ENCODE results near the gene SCML2. TPM values are rescaled to one million over a fixed set of nuclear protein-coding genes. Genes with fewer than 3 reads are reported as not detected.

Gene SCML2
- polyA plus RNA-seq, 2 of the 4 experiments (the other 2 are of a cell fraction), result 8.0 to 13.9 TPM

- WGBS (ENCODE audit: missing lambda C conversion rate), result 55% methylated on average over 4 of the region's 4 CpGs
- H3K27ac ChIP-seq, result no peak overlapping the region
- no peak for DNase-seq (ENCODE audit: low read depth in 1 of 2, low spot score in 1 of 2)
- H3K4me3 ChIP-seq, result no peak overlapping the region
- TF ChIP-seq POLR2A (IDR thresholded peaks at IDR 0.05; ENCODE audit: low read length) (no peak), NFE2L2 (conservative IDR thresholded peaks at IDR 0.05; ENCODE audit: low read length) (no peak), ZNF302 (CRISPR knock-in tag; IDR thresholded peaks at IDR 0.05) (no peak), JUNB (IDR thresholded peaks at IDR 0.05) (no peak), MAFK (IDR thresholded peaks at IDR 0.05; ENCODE audit: partially characterized antibody) (no peak), PHF8 (IDR thresholded peaks at IDR 0.05; ENCODE audit: borderline replicate concordance, low read depth) (no peak), TFCP2L1 (CRISPR knock-in tag; IDR thresholded peaks at IDR 0.05) (no peak)
- no peak for FAIRE-seq
- no peak overlapping the region for H3K4me2 ChIP-seq
- H3K9me3 ChIP-seq, result no peaks in the 10 kb centered on the region
- ATAC-seq, result no peak
- ChIA-PET CTCF (no interaction called here), POLR2A (no interaction called here)
- H3K4me1 ChIP-seq, result no peaks in the 10 kb centered on the region
Observed at GRCh38 chrX:18368402-18368801, 13.9 kb upstream of the SCML2 start.

- TF ChIP-seq ESRRA (IDR thresholded peaks at IDR 0.05; ENCODE audit: borderline replicate concordance, low read length), result no peak
- H3K27ac ChIP-seq, result no peak overlapping the region
- CTCF ChIA-PET, result interaction anchor here (1.0 kb wide), 1 partner anchor 11 kb away, joined by 3 read pairs; no protein-coding TSS in a partner anchor
- ATAC-seq (peak; percentile 44 to 56; a peak in 3 of 6 replicates), DNase-seq (ENCODE audit: low read depth in 1 of 2, low spot score in 1 of 2) (no peak), FAIRE-seq (no peak)
- no peaks in the 10 kb centered on the region for H3K4me1 ChIP-seq
- 43% methylated on average over 4 of the region's 4 CpGs for WGBS (ENCODE audit: missing lambda C conversion rate)
- no peak overlapping the region for H3K4me2 ChIP-seq
- no peaks in the 10 kb centered on the region for H3K9me3 ChIP-seq
- no peak overlapping the region for H3K4me3 ChIP-seq
- POLR2A ChIA-PET, result no interaction called here
Observed at GRCh38 chrX:18360867-18361266, 6.4 kb upstream of the SCML2 start.

- Histone ChIP-seq H3K9me3 (no peaks in the 10 kb centered on the region), H3K4me2 (peak overlapping the region; percentile 84), H3K27ac (peak overlapping the region; percentile 82 to 91), H3K4me3 (peak overlapping the region; percentile 85), H3K4me1 (peaks cover 26% of the 10 kb centered on the region)
- POLR2A ChIA-PET, result interaction anchor here (0.6 kb wide), 2 partner anchors 42 to 980 kb away, joined by 3 read pairs; no protein-coding TSS in a partner anchor
- FAIRE-seq (no peak), DNase-seq (ENCODE audit: low read depth in 1 of 2, low spot score in 1 of 2) (peak; percentile 24 to 44), ATAC-seq (peak; percentile 89 to 90)
- WGBS (ENCODE audit: missing lambda C conversion rate), result 2% methylated on average over 10 of the region's 50 CpGs
- CTCF ChIA-PET, result interaction anchor here (1.6 kb wide), 1 partner anchor 981 kb away, joined by 3 read pairs; no protein-coding TSS in a partner anchor
- TF ChIP-seq EP300 (IDR thresholded peaks at IDR 0.05) (no peak), RARB (CRISPR knock-in tag; IDR thresholded peaks at IDR 0.05) (no peak), MAFK (IDR thresholded peaks at IDR 0.05; ENCODE audit: partially characterized antibody) (no peak), GATA3 (IDR thresholded peaks at IDR 0.05; ENCODE audit: borderline replicate concordance) (no peak), KDM1A (IDR thresholded peaks at IDR 0.05; ENCODE audit: low read depth) (no peak), PHF8 (IDR thresholded peaks at IDR 0.05; ENCODE audit: borderline replicate concordance, low read depth) (0 out of 2 replicates have a peak, but pooled peaks have one; percentile 29), CEBPB (IDR thresholded peaks at IDR 0.05) (no peak)
- TF ChIP-seq, protein P1, sequence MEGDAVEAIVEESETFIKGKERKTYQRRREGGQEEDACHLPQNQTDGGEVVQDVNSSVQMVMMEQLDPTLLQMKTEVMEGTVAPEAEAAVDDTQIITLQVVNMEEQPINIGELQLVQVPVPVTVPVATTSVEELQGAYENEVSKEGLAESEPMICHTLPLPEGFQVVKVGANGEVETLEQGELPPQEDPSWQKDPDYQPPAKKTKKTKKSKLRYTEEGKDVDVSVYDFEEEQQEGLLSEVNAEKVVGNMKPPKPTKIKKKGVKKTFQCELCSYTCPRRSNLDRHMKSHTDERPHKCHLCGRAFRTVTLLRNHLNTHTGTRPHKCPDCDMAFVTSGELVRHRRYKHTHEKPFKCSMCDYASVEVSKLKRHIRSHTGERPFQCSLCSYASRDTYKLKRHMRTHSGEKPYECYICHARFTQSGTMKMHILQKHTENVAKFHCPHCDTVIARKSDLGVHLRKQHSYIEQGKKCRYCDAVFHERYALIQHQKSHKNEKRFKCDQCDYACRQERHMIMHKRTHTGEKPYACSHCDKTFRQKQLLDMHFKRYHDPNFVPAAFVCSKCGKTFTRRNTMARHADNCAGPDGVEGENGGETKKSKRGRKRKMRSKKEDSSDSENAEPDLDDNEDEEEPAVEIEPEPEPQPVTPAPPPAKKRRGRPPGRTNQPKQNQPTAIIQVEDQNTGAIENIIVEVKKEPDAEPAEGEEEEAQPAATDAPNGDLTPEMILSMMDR (IDR thresholded peaks at IDR 0.05), result peak; percentile 26
- TF ChIP-seq, protein P2, sequence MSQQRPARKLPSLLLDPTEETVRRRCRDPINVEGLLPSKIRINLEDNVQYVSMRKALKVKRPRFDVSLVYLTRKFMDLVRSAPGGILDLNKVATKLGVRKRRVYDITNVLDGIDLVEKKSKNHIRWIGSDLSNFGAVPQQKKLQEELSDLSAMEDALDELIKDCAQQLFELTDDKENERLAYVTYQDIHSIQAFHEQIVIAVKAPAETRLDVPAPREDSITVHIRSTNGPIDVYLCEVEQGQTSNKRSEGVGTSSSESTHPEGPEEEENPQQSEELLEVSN (IDR thresholded peaks at IDR 0.05; ENCODE audit: borderline replicate concordance, low read depth), result peak; percentile 63
Observed at GRCh38 chrX:18353931-18354368, 538 bp downstream of the SCML2 start.

- DNase-seq (ENCODE audit: low read depth in 1 of 2, low spot score in 1 of 2), result no peak
- Histone ChIP-seq H3K4me3 (0 out of 3 replicates have a peak overlapping the region, but pooled peaks have one; percentile 13), H3K4me2 (peak overlapping the region; percentile 84), H3K9me3 (no peaks in the 10 kb centered on the region), H3K4me1 (peaks cover 46% of the 10 kb centered on the region), H3K27ac (no peak overlapping the region)
- POLR2A ChIA-PET, result interaction anchor here (0.7 kb wide), 1 partner anchor 1103 kb away, joined by 5 read pairs; no protein-coding TSS in a partner anchor
- no peak for FAIRE-seq
- WGBS (ENCODE audit: missing lambda C conversion rate), result 39% methylated on average over 2 of the region's 2 CpGs
- CTCF ChIA-PET, result no interaction called here
- no peak for ATAC-seq
- TF ChIP-seq RFX5 (IDR thresholded peaks at IDR 0.05) (no peak), EP300 (IDR thresholded peaks at IDR 0.05) (no peak), POLR2AphosphoS2 (conservative IDR thresholded peaks at IDR 0.05; ENCODE audit: low read length) (no peak), EHF (CRISPR knock-in tag; IDR thresholded peaks at IDR 0.05) (no peak), BHLHE40 (IDR thresholded peaks at IDR 0.05; ENCODE audit: low read depth, low read length) (no peak), NFE2L2 (conservative IDR thresholded peaks at IDR 0.05; ENCODE audit: low read length) (no peak), MAZ (IDR thresholded peaks at IDR 0.05; ENCODE audit: borderline replicate concordance, low read depth, low read length) (no peak), ZSCAN20 (CRISPR knock-in tag; IDR thresholded peaks at IDR 0.05) (no peak), HDAC2 (IDR thresholded peaks at IDR 0.05) (no peak), HOXB5 (CRISPR knock-in tag; IDR thresholded peaks at IDR 0.05) (no peak), PHF8 (IDR thresholded peaks at IDR 0.05; ENCODE audit: borderline replicate concordance, low read depth) (no peak)
- TF ChIP-seq, protein P3, sequence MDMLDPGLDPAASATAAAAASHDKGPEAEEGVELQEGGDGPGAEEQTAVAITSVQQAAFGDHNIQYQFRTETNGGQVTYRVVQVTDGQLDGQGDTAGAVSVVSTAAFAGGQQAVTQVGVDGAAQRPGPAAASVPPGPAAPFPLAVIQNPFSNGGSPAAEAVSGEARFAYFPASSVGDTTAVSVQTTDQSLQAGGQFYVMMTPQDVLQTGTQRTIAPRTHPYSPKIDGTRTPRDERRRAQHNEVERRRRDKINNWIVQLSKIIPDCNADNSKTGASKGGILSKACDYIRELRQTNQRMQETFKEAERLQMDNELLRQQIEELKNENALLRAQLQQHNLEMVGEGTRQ (IDR thresholded peaks at IDR 0.05), result no peak
- TF ChIP-seq, protein P4, sequence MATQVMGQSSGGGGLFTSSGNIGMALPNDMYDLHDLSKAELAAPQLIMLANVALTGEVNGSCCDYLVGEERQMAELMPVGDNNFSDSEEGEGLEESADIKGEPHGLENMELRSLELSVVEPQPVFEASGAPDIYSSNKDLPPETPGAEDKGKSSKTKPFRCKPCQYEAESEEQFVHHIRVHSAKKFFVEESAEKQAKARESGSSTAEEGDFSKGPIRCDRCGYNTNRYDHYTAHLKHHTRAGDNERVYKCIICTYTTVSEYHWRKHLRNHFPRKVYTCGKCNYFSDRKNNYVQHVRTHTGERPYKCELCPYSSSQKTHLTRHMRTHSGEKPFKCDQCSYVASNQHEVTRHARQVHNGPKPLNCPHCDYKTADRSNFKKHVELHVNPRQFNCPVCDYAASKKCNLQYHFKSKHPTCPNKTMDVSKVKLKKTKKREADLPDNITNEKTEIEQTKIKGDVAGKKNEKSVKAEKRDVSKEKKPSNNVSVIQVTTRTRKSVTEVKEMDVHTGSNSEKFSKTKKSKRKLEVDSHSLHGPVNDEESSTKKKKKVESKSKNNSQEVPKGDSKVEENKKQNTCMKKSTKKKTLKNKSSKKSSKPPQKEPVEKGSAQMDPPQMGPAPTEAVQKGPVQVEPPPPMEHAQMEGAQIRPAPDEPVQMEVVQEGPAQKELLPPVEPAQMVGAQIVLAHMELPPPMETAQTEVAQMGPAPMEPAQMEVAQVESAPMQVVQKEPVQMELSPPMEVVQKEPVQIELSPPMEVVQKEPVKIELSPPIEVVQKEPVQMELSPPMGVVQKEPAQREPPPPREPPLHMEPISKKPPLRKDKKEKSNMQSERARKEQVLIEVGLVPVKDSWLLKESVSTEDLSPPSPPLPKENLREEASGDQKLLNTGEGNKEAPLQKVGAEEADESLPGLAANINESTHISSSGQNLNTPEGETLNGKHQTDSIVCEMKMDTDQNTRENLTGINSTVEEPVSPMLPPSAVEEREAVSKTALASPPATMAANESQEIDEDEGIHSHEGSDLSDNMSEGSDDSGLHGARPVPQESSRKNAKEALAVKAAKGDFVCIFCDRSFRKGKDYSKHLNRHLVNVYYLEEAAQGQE (IDR thresholded peaks at IDR 0.05), result no peak
Observed at GRCh38 chrX:18351784-18352183, 2.7 kb downstream of the SCML2 start.

Data from A549 (cell line).